Activated CD4-positive, CD25-positive, alpha-beta regulatory T cell treated with anti-CD3 and anti-CD28 coated beads, Interleukin-2, amount 50 U/mL, for 16 hours (primary cell): ENCODE results near the gene LY9.

Source experiments
- DNase-seq: peaks from one replicate; pipeline ENCODE4 v3.0.0-alpha.2; 2020; ENCODE audit warnings: low read depth, low spot score

Gene LY9

GRCh38 chr1:160835751-160836150, 39.8 kb downstream of the LY9 start:
- DNase-seq = no peak

DNA sequence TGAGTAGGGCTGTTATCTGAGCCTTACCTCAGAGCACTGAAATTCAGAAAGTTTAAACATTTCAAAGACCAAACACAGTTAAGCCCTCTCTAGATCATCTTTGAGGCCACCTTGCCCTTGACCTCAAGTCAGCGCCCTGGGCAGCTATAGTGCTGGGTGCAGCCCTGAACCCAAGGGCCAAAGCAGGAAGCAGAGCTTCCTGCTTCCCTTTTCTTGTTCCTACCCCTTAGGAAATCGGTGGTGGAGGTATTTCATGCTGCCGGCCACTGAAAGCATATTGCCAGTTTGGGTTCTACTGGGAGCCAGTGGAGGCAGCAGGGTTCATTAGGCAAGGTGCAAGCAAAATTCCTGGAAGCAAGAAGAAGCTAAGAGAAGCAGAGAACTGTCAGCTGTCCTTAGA, 40.6 kb downstream of the LY9 start:
- no peak for DNase-seq

- no peak for DNase-seq
Observed at GRCh38 chr1:160836981-160837557, 41.1 kb downstream of the LY9 start.

DNA sequence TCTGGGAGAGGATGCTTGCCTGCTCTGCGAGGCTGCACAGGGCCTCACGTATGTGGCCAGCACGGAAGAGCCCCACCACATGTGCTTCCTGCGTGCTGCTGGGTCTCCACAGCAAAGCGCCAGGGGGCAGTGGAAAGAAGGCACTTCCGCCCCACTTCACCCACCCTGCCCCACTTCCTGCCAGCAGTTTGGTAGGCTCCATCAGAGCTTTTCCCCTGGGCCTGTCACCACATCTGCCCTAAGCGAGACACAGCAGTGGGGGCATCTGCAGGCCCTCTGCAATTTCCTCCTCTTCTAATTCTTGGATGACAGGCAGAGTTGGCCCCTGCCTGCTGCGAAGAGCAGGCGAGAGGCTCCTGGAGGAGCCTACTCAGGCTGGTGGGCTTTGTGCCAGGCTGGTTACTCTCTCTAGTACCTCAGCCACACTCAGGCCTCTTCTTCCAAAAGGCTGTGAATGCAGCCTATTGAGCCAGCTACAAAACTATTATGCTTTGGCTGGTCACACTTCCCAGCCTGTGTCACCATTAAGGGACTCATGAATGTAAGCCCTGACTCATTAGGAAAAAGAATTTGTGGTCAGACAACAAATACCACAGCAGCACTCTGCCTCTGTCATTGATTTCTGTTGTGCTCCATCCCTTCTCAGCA, 41.7 kb downstream of the LY9 start:
- DNase-seq = peak; percentile 58

- no peak for DNase-seq
Observed at GRCh38 chr1:160838888-160839287, 42.9 kb downstream of the LY9 start.

- no peak for DNase-seq
Observed at GRCh38 chr1:160839746-160840145, 43.8 kb downstream of the LY9 start.

DNA sequence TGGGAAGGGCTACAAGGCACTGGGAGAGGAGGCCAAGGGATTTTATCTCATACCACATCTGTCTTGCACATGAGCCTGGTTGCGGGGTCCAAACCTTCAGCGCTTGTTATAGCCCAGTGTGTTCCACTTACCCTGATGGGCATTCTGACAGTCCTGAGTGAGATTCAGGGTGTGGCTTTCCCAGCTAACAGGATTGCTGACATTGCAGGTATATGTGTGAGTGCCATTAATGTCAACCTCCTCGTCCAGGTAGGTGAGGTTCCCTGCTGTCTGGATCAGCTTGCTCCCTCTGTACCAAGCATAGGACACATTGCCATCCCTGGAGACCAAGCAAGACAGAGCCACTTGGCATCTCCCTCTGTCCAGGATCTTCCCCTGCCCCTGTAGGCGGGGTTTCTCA, 45.1 kb downstream of the LY9 start:
- DNase-seq = no peak

- DNase-seq = no peak
Observed at GRCh38 chr1:160844447-160845232, 48.7 kb downstream of the LY9 start.

GRCh38 chr1:160846281-160846680, 50.3 kb downstream of the LY9 start:
- no peak for DNase-seq

GRCh38 chr1:160850541-160850940, 54.6 kb downstream of the LY9 start:
- no peak for DNase-seq

- DNase-seq = no peak
Observed at GRCh38 chr1:160850993-160851392, 55.0 kb downstream of the LY9 start.

- no peak for DNase-seq
Observed at GRCh38 chr1:160853014-160853413, 57.0 kb downstream of the LY9 start.

- DNase-seq = no peak
Observed at GRCh38 chr1:160853754-160854153, 57.8 kb downstream of the LY9 start.

DNA sequence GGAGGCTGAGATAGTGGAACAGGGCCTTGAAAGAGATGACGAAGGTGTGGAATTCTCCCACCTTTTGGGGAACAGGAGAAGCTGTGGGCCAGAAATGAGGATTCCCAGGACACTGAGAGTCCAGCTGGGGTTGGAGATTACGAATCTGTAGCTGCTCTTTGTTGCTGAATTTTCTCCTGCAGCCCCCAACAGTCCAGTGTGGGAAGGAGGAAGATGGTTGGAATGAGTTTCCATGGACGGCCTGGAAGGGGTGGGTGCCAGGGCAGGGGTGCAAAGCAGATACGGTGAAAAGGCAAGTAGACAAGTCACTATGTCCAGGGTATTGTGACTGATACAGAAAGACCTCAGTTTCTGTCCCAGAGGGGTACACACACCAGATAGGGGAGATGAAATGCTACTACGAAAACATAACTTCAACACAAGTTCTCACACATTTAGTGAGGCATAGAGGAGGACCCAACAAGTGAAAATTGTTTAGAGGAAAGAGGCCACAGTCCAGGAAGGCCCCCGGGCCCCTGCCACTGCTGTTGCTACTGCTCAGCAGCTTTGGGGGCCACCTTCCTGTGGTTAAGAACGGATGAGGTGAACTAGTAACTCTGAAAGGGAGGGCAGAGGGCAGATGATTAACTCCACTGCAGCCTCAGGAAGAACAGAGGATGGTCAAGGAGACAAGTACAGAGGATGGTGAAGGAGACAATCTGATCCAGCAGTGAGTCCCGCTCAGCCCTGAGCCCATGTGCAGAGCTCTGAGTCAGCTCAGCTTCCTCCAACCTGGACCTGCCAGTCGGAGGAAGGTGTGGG, 59.4 kb downstream of the LY9 start:
- DNase-seq = no peak

- no peak for DNase-seq
Observed at GRCh38 chr1:160858097-160858496, 62.1 kb downstream of the LY9 start.

DNA sequence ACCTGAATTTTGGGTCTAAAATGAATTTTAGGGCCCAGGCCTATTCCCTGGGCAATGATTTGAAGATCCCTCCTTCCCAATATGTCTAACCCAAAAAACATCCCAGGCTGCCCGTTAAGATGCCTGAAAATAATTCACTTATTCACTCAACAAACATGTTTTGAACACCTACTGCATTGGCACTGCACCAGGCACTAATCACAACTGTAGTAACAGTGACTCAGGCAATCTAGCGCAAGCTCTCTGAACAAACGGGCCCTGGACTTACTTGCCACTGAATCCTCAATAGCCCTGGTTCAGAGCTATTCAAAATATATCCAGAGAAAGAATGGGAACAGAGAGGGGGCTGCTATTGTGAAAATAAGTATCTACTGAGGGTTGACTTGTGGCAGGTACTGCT, 62.5 kb downstream of the LY9 start:
- DNase-seq = no peak

DNA sequence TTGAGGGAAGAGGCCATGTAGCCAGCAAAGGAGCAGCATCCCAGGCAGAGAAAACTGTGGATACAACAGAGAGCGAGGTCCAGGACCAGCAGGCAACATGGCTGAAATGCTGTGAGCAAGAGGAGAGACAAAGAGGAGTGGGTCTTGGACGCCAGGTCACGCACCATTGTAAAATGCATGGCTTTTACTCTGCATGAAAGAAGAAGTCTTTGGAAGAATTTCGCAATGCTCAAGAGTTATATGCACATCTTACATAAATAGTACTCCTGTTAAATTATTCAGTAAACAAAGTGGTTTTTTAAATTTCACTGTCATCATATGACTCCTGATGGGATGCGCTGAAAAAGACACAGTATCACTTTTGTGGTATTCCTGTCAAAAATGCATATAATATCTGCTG, 63.2 kb downstream of the LY9 start:
- no peak for DNase-seq

DNA sequence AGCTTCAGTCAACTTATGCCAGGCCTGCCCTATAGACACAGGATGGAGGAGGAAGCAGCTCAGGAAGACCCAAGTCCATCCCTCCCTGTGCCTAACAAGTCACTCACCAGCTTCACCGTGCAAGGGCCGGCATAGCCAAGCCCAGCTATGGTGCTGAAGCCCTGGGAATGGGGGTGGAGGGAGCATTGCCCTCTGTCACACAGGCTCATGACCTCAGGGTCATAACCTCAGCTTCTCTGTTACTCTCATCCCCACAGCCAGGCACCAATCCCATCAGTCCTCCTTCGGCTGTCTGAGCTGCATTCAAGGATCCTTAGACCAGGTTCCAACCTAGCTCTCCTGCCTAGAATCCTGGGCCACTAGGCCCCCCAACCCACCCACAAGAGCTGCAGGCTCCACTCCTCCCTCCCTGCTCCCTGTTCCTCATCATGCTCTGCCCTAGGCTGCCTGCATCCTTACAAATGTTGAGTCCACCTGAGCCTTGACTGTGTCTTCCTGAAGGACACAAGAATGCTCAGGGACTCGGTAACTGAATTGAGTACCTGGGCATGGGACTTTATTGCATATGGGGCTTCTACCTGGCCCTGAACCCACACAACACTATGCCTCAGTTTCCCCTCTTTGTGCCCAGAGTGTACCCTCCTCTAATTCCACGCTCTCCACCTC, 65.0 kb downstream of the LY9 start:
- no peak for DNase-seq

- no peak for DNase-seq
Observed at GRCh38 chr1:160862203-160863060, 66.5 kb downstream of the LY9 start, which contains the start of gene CD244. Gene CD244 (minus strand): TSS chr1:160862887. CDS start chr1:160862677, 210 bp downstream.

DNA sequence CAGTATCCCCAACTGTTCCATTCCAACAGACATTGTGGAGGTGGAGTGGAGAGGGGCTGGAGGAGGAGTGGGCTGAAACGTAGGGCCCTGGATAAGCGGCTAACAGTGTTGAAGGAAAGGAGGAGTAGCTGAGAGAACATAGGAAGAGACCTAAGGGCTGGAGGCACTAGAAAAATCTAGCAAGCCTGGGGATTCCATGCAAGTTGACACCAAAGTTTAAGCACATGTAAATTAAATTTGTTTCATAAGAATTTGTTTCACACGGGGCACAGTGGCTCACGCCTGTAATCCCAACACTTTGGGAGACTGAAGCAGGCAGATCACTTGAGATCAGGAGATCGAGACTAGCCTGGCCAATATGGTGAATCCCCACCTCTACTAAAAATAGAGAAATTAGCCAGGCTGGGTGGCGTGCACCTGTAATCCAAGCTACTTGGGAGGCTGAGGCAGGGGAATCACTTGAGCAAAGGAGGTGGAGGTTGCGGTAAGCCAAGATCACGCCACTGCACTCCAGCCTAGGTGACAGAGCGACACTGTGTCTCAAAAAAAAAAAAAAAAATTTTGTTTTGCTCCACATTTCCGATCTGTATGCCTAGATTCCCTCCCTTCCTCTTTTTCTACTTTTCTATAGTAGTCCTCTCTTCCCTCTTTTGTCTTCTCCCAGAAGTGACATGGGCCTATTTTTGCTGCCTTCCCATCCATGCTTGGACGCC, 67.2 kb downstream of the LY9 start:
- no peak for DNase-seq
